ENCODE data around the gene KL. TPM values are rescaled to one million over a fixed set of nuclear protein-coding genes. Genes with fewer than 3 reads are reported as not detected.
A peak's percentile ranks its signal among the peaks of the same experiment; 100 is the strongest.

The KL gene
- total and polyA plus RNA-seq, 2 experiments from 2014 or later: not detected

DNA sequence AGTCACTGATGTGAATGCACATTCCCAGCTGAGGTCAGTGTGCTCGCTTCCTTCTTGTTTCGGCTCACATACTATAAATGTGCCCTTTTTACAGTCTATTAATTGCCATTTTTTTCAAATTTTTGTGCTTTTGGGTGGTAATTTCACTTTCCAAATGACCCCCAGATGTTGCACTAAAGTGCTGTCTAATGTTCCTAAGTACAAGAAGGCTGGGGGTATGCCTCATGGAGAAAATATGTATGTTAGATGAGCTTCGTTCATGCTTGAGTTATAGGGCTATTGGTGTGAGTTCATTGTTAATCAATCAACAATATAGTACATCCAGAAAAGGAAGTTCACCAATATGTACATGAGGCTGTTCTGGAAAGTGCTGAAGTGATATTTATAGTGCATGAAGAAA lies 84.7 kb downstream of the KL start:
- H3K4me1 ChIP-seq (ENCODE audit: low read depth): no peaks in the 10 kb centered on the region
- H3K9me3 ChIP-seq (ENCODE audit: low read depth): no peaks in the 10 kb centered on the region
- H3K27me3 ChIP-seq: no peaks in the 10 kb centered on the region
- no peak overlapping the region for H3K27ac ChIP-seq
- no peak overlapping the region for H3K4me3 ChIP-seq
- no peak for DNase-seq (ENCODE audit: low read depth in 1 of 2, low spot score in 1 of 2)
- H3K36me3 ChIP-seq: peaks cover 9% of the 10 kb centered on the region
- no peak for TF ChIP-seq CTCF (IDR thresholded peaks at IDR 0.05; ENCODE audit: low read depth, low read length)

DNA sequence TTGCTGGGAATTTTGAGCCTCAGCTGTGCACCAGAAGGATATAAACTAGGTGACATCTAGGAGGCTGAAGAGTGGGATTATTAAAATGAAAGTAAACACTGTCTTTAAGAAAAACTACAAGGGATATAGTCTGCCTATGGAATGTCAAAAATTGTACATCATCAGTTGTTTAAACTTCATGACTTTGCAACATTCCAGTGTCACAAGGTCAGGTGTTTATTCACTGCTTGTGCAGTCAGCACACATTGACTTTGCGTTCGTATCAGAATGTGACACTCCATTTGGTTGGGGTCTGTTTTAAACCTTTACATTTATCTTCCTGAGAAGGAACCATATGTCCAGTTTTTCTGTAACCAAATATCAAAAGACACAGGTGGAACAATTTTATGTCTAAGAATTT lies 85.6 kb downstream of the KL start:
- no peak for TF ChIP-seq CTCF (IDR thresholded peaks at IDR 0.05; ENCODE audit: low read depth, low read length)
- Histone ChIP-seq H3K27ac (no peak overlapping the region), H3K9me3 (ENCODE audit: low read depth) (no peaks in the 10 kb centered on the region)

GRCh38 chr13:33103457-33103856 lies 87.2 kb downstream of the KL start:
- no peaks in the 10 kb centered on the region for H3K9me3 ChIP-seq (ENCODE audit: low read depth)
- peaks cover 16% of the 10 kb centered on the region for H3K36me3 ChIP-seq
- peaks cover 6% of the 10 kb centered on the region for H3K4me1 ChIP-seq (ENCODE audit: low read depth)
- DNase-seq (ENCODE audit: low read depth in 1 of 2, low spot score in 1 of 2): no peak
- H3K4me3 ChIP-seq: no peak overlapping the region
- no peaks in the 10 kb centered on the region for H3K27me3 ChIP-seq
- TF ChIP-seq CTCF (IDR thresholded peaks at IDR 0.05; ENCODE audit: low read depth, low read length): no peak
- no peak overlapping the region for H3K27ac ChIP-seq

More for the DNA sequence above, 85.6 kb downstream of the KL start:
- Histone ChIP-seq H3K4me1 (ENCODE audit: low read depth) (peaks cover 2% of the 10 kb centered on the region), H3K27me3 (no peaks in the 10 kb centered on the region), H3K36me3 (peaks cover 16% of the 10 kb centered on the region), H3K4me3 (no peak overlapping the region)
- no peak for DNase-seq (ENCODE audit: low read depth in 1 of 2, low spot score in 1 of 2)

- no peaks in the 10 kb centered on the region for H3K27me3 ChIP-seq
- H3K4me1 ChIP-seq (ENCODE audit: low read depth): peaks cover 6% of the 10 kb centered on the region
- no peak for TF ChIP-seq CTCF (IDR thresholded peaks at IDR 0.05; ENCODE audit: low read depth, low read length)
- H3K27ac ChIP-seq: peak overlapping the region; percentile 5
- H3K36me3 ChIP-seq: peaks cover 20% of the 10 kb centered on the region
- no peak for DNase-seq (ENCODE audit: low read depth in 1 of 2, low spot score in 1 of 2)
- H3K9me3 ChIP-seq (ENCODE audit: low read depth): no peaks in the 10 kb centered on the region
- no peak overlapping the region for H3K4me3 ChIP-seq
Measured at GRCh38 chr13:33105387-33106005, 89.3 kb downstream of the KL start.

DNA sequence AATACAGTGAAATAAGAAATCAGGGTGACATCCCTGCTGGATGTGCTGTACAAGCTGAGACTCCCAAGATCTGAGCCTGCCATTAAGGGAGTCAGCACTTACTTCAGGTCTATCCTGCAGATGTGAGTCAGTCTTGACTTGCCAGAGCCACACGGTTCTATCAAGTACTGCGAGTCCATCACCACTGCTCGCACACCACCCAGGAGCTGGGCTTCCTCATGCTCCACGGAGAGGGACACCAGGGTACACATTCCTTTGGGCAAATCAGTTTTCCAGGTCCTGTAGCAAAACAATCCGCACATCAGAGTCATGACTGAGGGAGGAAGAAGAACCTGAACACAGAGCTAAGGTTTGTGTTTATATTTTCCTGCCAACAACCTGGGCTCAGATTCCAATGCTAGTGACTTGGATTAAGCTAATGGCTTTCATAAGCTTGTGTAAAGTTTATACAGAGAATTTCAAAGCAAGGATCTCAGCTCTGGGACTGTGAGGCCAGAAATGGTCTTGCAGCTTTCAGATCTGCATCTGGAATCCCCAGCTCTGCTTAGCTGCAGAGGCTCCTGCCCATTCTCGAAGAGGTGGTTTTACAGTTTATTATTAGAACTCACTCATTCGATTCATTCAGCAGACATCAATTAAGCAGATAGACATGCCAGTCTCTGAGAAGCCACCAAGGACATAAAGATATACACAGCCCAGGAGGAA lies 90.6 kb downstream of the KL start:
- no peak for DNase-seq (ENCODE audit: low read depth in 1 of 2, low spot score in 1 of 2)
- Histone ChIP-seq H3K4me3 (no peak overlapping the region), H3K9me3 (ENCODE audit: low read depth) (no peaks in the 10 kb centered on the region), H3K36me3 (peaks cover 20% of the 10 kb centered on the region), H3K4me1 (ENCODE audit: low read depth) (peaks cover 6% of the 10 kb centered on the region), H3K27ac (peak overlapping the region; percentile 53), H3K27me3 (no peaks in the 10 kb centered on the region)
- no peak for TF ChIP-seq CTCF (IDR thresholded peaks at IDR 0.05; ENCODE audit: low read depth, low read length)

All from cardiac muscle cell (in vitro differentiated cells and primary cell).